Tibial nerve (tissue), 4 donors: ENCODE measurements around the gene WNT7A.

Experiments used
- CTCF ChIP-seq, 5 experiments: fragments of 200-600 bp in 3 of 5; fragments of 450-650 bp in 2 of 5; sonication (generic) in 3 of 5; IDR thresholded peaks; one replicate each; pipeline ENCODE4 v1.5.1; 2016 to 2019; ENCODE audit warnings: antibody characterized with exemption in 5 of 5, mild to moderate bottlenecking in 3 of 5, moderate library complexity in 2 of 5
- EP300 ChIP-seq, 2 donors: sonication (generic); formaldehyde crosslinking; IDR thresholded peaks; one replicate each; pipeline ENCODE4 v1.6.1; 2017; ENCODE audit warnings: antibody characterized with exemption in 2 of 2, mild to moderate bottlenecking in 1 of 2
- POLR2A ChIP-seq, 2 donors: fragments of 450-650 bp; IDR thresholded peaks; one replicate each; pipeline ENCODE4 v1.6.1; 2017; ENCODE audit warnings: antibody characterized with exemption in 2 of 2, mild to moderate bottlenecking in 2 of 2, moderate library complexity in 2 of 2

DNA sequence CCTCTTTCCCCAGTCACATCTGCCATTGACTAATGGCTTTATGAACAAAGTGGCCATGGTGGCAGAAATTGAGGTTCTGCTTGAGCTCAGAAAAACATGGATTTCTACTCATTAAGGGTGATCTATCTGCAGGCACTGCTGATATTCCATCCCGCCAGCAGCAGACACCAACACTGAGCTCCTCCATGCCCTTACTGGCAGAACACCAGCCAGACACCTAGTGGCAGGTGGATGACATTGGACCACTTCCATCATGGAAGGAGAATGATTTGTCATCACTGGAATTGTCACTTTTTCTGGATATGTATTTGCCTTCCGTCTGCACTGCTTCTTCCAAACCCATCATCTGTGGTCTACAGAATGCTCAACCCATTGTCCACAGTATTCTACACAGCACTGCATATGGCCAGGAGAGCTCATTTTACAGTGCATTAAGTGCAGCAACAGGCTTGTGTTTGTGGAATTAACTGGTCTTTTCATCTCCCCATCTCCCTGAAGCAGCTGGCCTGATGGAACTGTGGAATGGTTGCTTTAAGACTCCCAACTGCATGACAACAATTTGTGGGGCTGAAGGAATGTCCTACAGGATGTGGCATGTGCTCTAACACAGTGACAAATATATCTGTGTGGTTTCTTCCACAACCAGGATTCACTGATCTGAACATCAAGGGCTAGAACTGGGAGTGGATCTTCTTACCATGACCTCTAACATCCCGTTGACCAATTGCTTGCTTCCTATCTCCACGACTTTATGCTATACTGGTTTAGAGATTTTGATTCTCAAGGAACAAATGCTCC, 103.4 kb downstream of the WNT7A start:
- no peak for TF ChIP-seq CTCF (IDR thresholded peaks at IDR 0.05)
- TF ChIP-seq POLR2A (IDR thresholded peaks at IDR 0.05), result no peak
- TF ChIP-seq EP300 (IDR thresholded peaks at IDR 0.05), result no peak
